GM20000 (cell line): ENCODE measurements around the gene TAAR8.
"Not testable (repeated sequence)": the region's sequence is repeated elsewhere in the genome, so short reads cannot be mapped to it uniquely, and the experiment has no call there.

Experiments used
- DNase-seq: peaks from one replicate; pipeline ENCODE4 v3.0.0; 2012; ENCODE audit warnings: low spot score
- CTCF ChIP-seq: IDR thresholded peaks from 2 replicates; pipeline ENCODE4 v1.5.1; 2012; ENCODE audit warnings: mild to moderate bottlenecking, control low read depth; ENCODE audit errors: extremely low read depth, missing control alignments

Gene TAAR8

GRCh38 chr6:132598473-132598872 is 46.0 kb downstream of the TAAR8 start:
- TF ChIP-seq CTCF = peak; percentile 7
- peak; percentile 17 for DNase-seq

GRCh38 chr6:132600900-132601299 is 48.4 kb downstream of the TAAR8 start:
- not testable (repeated sequence) for DNase-seq
